ENCODE results near the gene PHF11.

PHF11 gene

GRCh38 chr13:49499889-49500660, 4.3 kb downstream of the PHF11 start:
- DNase-seq, result no peak

- DNase-seq, result no peak
Observed at GRCh38 chr13:49502954-49503353, 7.2 kb downstream of the PHF11 start.

- no peak for DNase-seq
Observed at GRCh38 chr13:49503951-49504350, 8.2 kb downstream of the PHF11 start.

- no peak for DNase-seq
Observed at GRCh38 chr13:49512578-49512977, 16.8 kb downstream of the PHF11 start.

GRCh38 chr13:49516467-49516866, 20.7 kb downstream of the PHF11 start:
- no peak for DNase-seq

GRCh38 chr13:49517461-49517860, 21.7 kb downstream of the PHF11 start:
- no peak for DNase-seq

- no peak for DNase-seq
Observed at GRCh38 chr13:49521224-49521623, 25.5 kb downstream of the PHF11 start.

- DNase-seq, result no peak
Observed at GRCh38 chr13:49524740-49525501, 29.2 kb downstream of the PHF11 start.

GRCh38 chr13:49527123-49527522, 31.4 kb downstream of the PHF11 start:
- DNase-seq, result no peak

- no peak for DNase-seq
Observed at GRCh38 chr13:49528161-49528560, 32.4 kb downstream of the PHF11 start.

GRCh38 chr13:49530457-49530856, 34.7 kb downstream of the PHF11 start:
- no peak for DNase-seq

GRCh38 chr13:49532593-49532992, 36.8 kb downstream of the PHF11 start:
- DNase-seq, result no peak

GRCh38 chr13:49533011-49533410, 37.3 kb downstream of the PHF11 start:
- DNase-seq, result no peak

GRCh38 chr13:49533591-49534269, 38.0 kb downstream of the PHF11 start:
- DNase-seq, result no peak

- DNase-seq, result no peak
Observed at GRCh38 chr13:49536144-49536873, 40.6 kb downstream of the PHF11 start.

- DNase-seq, result no peak
Observed at GRCh38 chr13:49538404-49538803, 42.7 kb downstream of the PHF11 start.

GRCh38 chr13:49539313-49539712, 43.6 kb downstream of the PHF11 start:
- DNase-seq, result no peak

GRCh38 chr13:49539746-49540145, 44.0 kb downstream of the PHF11 start:
- no peak for DNase-seq

GRCh38 chr13:49540552-49540951, 44.8 kb downstream of the PHF11 start:
- no peak for DNase-seq

- no peak for DNase-seq
Observed at GRCh38 chr13:49543656-49544055, 47.9 kb downstream of the PHF11 start.

- no peak for DNase-seq
Observed at GRCh38 chr13:49545661-49546060, 49.9 kb downstream of the PHF11 start.

- DNase-seq, result no peak
Observed at GRCh38 chr13:49546561-49546960, 50.8 kb downstream of the PHF11 start.

- DNase-seq, result no peak
Observed at GRCh38 chr13:49549289-49549688, 53.5 kb downstream of the PHF11 start.
